GM12864 (cell line): ENCODE data around the gene SLC39A9.

Source experiments
- DNase-seq: peaks from one replicate; pipeline ENCODE4 v3.0.0-alpha.2; 2011; ENCODE audit warnings: low read depth
- H3K4me3 ChIP-seq: 2 replicates; pipeline ENCODE4 v1.5.1; 2011; ENCODE audit warnings: mild to moderate bottlenecking, low read depth, low read length, control low read depth
- CTCF ChIP-seq: IDR thresholded peaks from 2 replicates; pipeline ENCODE4 v1.5.1; 2011; ENCODE audit warnings: low read depth, mild to moderate bottlenecking, moderate library complexity, low read length, control low read depth, inconsistent platforms; ENCODE audit errors: missing control alignments

Gene SLC39A9

GRCh38 chr14:69505338-69506240 lies 107.1 kb downstream of the SLC39A9 start:
- TF ChIP-seq CTCF: no peak
- no peak for DNase-seq
- H3K4me3 ChIP-seq: no peak overlapping the region

GRCh38 chr14:69506241-69506595 lies 107.7 kb downstream of the SLC39A9 start:
- DNase-seq: no peak
- no peak for TF ChIP-seq CTCF
- no peak overlapping the region for H3K4me3 ChIP-seq
